B cell (primary cell): ENCODE data around the gene NEXMIF.

Experiments
- CTCF ChIP-seq: fragments of 200-600 bp; IDR thresholded peaks from one replicate; pipeline ENCODE4 v1.8.0; 2022; ENCODE audit warnings: antibody characterized with exemption, mild to moderate bottlenecking
- EZH2 ChIP-seq: IDR thresholded peaks from 2 replicates; pipeline ENCODE4 v1.6.1; 2012; ENCODE audit warnings: borderline replicate concordance, low read depth, mild to moderate bottlenecking, moderate library complexity, low read length; ENCODE audit not compliant: insufficient read depth, poor library complexity, severe bottlenecking

- TF ChIP-seq CTCF (no peak), EZH2 (no peak)
Observed at GRCh38 chrX:74865725-74866124, 59.5 kb downstream of the NEXMIF start.
